Dendritic cell treated with granulocyte-macrophage colony-stimulating factor and Interleukin-4, amounts not matched to agents 40 ng/mL and 50 ng/mL, for 4 days (primary cell): Measurements from ENCODE around the gene RAPSN.
"Not testable (repeated sequence)": the region's sequence is repeated elsewhere in the genome, so short reads cannot be mapped to it uniquely, and the experiment has no call there.

Experiments
- H3K27ac Mint-ChIP-seq: one replicate; pipeline ENCODE4 v1.8.0; 2022; ENCODE audit warnings: mild to moderate bottlenecking, mixed read lengths
- H3K27me3 Mint-ChIP-seq: one replicate; pipeline ENCODE4 v1.8.0; 2022; ENCODE audit warnings: mild to moderate bottlenecking, mixed read lengths
- H3K36me3 Mint-ChIP-seq: one replicate; pipeline ENCODE4 v1.8.0; 2022; ENCODE audit warnings: low read depth, mixed read lengths
- H3K4me1 Mint-ChIP-seq: one replicate; pipeline ENCODE4 v1.8.0; 2022; ENCODE audit warnings: low read depth, mixed read lengths
- H3K4me3 Mint-ChIP-seq: one replicate; pipeline ENCODE4 v1.8.0; 2022; ENCODE audit warnings: mild to moderate bottlenecking, moderate library complexity, mixed read lengths
- H3K9me3 Mint-ChIP-seq: one replicate; pipeline ENCODE4 v1.8.0; 2022; ENCODE audit warnings: mixed read lengths
- intact Hi-C: fragments of 100-400 bp; cut with micrococcal nuclease; formaldehyde crosslinking; loops from one replicate; pipeline ENCODE4 v1.15.0; 2022

RAPSN gene

GRCh38 chr11:47477753-47478152 lies 28.8 kb upstream of the RAPSN start:
- Mint-ChIP-seq H3K9me3 (no peaks in the 10 kb centered on the region), H3K4me3 (no peak overlapping the region), H3K36me3 (peaks cover 100% of the 10 kb centered on the region), H3K27ac (peak overlapping the region; percentile 72), H3K4me1 (peaks cover 37% of the 10 kb centered on the region), H3K27me3 (no peaks in the 10 kb centered on the region)
- intact Hi-C loops, result no loop called here

DNA sequence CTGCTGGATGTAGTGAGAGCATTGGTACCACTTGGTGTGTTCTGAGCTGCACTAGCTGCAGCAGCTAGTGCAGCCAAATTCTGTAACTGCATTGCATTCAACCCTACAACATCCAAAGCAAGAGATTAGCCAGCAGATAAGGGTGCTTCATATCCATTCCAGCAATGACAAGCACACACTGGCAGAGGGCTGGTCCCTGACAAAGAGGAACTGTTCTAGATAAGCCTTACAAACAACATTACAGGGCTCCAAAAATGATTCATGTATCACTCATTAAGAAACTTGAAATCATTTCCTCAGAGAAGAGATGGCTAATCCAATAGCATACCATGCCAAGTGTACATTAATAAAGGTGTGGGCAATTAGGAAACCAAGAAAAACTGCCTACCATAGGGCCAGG lies 28.4 kb upstream of the RAPSN start:
- no peaks in the 10 kb centered on the region for H3K9me3 Mint-ChIP-seq
- H3K4me3 Mint-ChIP-seq, result no peak overlapping the region
- peak overlapping the region; percentile 72 for H3K27ac Mint-ChIP-seq
- intact Hi-C loops, result no loop called here
- peaks cover 37% of the 10 kb centered on the region for H3K4me1 Mint-ChIP-seq
- H3K36me3 Mint-ChIP-seq, result peaks cover 100% of the 10 kb centered on the region
- no peaks in the 10 kb centered on the region for H3K27me3 Mint-ChIP-seq

GRCh38 chr11:47470671-47471070 lies 21.7 kb upstream of the RAPSN start:
- intact Hi-C loops, result no loop called here
- Mint-ChIP-seq H3K27me3 (no peaks in the 10 kb centered on the region), H3K4me1 (peaks cover 57% of the 10 kb centered on the region), H3K9me3 (no peaks in the 10 kb centered on the region), H3K36me3 (peaks cover 100% of the 10 kb centered on the region), H3K27ac (peak overlapping the region; percentile 34), H3K4me3 (no peak overlapping the region)

- Mint-ChIP-seq H3K36me3 (peaks cover 98% of the 10 kb centered on the region), H3K9me3 (no peaks in the 10 kb centered on the region), H3K4me3 (no peak overlapping the region), H3K27ac (peak overlapping the region; percentile 28), H3K27me3 (no peaks in the 10 kb centered on the region), H3K4me1 (peaks cover 52% of the 10 kb centered on the region)
- intact Hi-C loops, result no loop called here
Measured at GRCh38 chr11:47469361-47470179, 20.6 kb upstream of the RAPSN start.

DNA sequence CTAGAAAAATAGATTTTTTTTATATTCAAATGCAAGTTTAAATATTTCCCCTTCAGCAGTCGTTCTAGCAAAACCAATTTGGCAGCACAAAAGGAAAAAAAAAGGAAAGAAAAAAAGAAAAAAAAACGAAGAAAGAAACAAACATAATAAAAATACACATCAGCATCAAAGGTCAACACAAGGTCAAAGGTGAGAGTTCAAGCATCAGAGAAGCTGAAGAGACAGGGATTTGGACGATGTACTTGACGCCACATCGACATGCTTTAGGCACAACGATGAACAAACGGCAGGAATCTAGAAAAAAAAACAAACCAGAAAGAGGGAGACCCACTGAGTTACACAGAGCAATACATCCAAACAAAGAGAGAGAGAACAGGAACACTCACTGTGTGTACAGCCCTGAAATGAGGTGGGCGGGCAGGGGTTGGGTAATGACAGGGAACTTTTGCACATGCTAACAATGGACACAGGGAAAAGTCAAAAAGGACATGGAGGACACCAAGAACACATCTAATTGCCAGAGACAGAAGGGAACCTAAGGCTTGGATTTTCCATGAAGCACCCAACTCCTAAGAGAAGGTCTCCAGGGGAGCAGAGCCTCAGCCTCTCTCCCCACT lies 19.8 kb upstream of the RAPSN start:
- H3K27ac Mint-ChIP-seq, result peak overlapping the region; percentile 28

GRCh38 chr11:47467357-47467756 lies 18.4 kb upstream of the RAPSN start:
- Mint-ChIP-seq H3K27me3 (no peaks in the 10 kb centered on the region), H3K9me3 (no peaks in the 10 kb centered on the region), H3K27ac (peak overlapping the region; percentile 10), H3K36me3 (peaks cover 98% of the 10 kb centered on the region), H3K4me3 (no peak overlapping the region), H3K4me1 (peaks cover 46% of the 10 kb centered on the region)
- intact Hi-C loops, result no loop called here

More for the DNA sequence above, 19.8 kb upstream of the RAPSN start:
- Mint-ChIP-seq H3K9me3 (no peaks in the 10 kb centered on the region), H3K4me1 (peaks cover 52% of the 10 kb centered on the region), H3K27me3 (no peaks in the 10 kb centered on the region), H3K4me3 (no peak overlapping the region), H3K36me3 (peaks cover 98% of the 10 kb centered on the region)
- intact Hi-C loops, result no loop called here

DNA sequence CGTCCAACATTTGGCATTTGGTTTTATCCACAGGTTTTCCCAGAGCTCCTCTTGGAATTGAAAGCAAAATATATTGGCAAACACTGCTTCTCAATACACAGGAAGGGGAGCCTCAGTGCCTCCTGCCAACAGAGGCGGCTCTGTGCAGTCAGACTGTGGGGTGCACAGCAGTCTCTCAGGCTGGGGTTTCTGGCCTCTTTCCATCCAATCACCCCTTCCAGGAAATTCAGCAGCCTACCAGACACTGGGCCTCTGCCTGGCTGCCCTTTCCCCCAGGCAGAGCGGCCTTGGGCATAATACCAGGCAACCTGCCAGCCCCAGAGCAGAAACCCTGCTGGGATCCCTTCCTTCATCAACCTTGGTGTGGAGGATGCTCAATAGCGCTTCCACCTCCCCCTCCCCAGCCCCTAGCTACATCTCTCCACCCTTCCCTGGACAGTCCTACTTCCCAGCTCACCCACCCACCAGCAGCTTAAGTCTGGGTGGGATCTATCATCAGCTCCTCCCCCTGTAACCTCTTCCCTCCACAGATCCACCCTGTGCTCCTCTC lies 17.8 kb upstream of the RAPSN start:
- peak overlapping the region; percentile 10 for H3K27ac Mint-ChIP-seq
- H3K36me3 Mint-ChIP-seq, result peaks cover 98% of the 10 kb centered on the region
- H3K9me3 Mint-ChIP-seq, result no peaks in the 10 kb centered on the region

DNA sequence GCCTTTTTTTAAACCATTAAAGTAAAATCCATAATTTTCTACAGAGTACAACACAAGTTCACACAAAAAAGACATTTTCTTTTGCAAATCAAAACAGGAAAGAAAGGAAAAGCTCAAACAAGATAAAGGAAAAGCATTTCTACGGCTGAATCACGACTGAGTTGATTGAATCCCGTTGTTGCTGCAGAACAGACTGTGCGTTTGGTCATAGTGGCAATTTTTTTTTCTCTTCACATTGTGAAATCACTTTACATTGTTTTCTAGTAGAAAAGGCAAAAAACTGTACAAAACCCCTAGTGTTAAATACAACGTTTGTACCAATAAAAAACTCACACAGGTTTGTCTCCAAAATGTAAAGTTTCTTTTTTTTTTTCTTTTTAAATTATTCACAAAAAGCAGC lies 17.3 kb upstream of the RAPSN start:
- peaks cover 40% of the 10 kb centered on the region for H3K4me1 Mint-ChIP-seq
- H3K9me3 Mint-ChIP-seq, result no peaks in the 10 kb centered on the region
- H3K27me3 Mint-ChIP-seq, result no peaks in the 10 kb centered on the region
- intact Hi-C loops, result no loop called here
- H3K4me3 Mint-ChIP-seq, result no peak overlapping the region
- H3K36me3 Mint-ChIP-seq, result peaks cover 98% of the 10 kb centered on the region
- no peak overlapping the region for H3K27ac Mint-ChIP-seq

More for the DNA sequence above, 17.8 kb upstream of the RAPSN start:
- peaks cover 43% of the 10 kb centered on the region for H3K4me1 Mint-ChIP-seq
- intact Hi-C loops, result no loop called here
- no peaks in the 10 kb centered on the region for H3K27me3 Mint-ChIP-seq
- H3K4me3 Mint-ChIP-seq, result no peak overlapping the region

GRCh38 chr11:47464483-47464882 lies 15.5 kb upstream of the RAPSN start:
- no peak overlapping the region for H3K4me3 Mint-ChIP-seq
- H3K27ac Mint-ChIP-seq, result no peak overlapping the region
- H3K4me1 Mint-ChIP-seq, result peaks cover 31% of the 10 kb centered on the region
- intact Hi-C loops, result no loop called here
- H3K27me3 Mint-ChIP-seq, result no peaks in the 10 kb centered on the region
- H3K36me3 Mint-ChIP-seq, result peaks cover 98% of the 10 kb centered on the region
- H3K9me3 Mint-ChIP-seq, result no peaks in the 10 kb centered on the region

GRCh38 chr11:47461876-47462275 lies 12.9 kb upstream of the RAPSN start:
- Mint-ChIP-seq H3K4me1 (peaks cover 7% of the 10 kb centered on the region), H3K27me3 (no peaks in the 10 kb centered on the region), H3K27ac (no peak overlapping the region), H3K9me3 (no peaks in the 10 kb centered on the region), H3K4me3 (no peak overlapping the region), H3K36me3 (peaks cover 85% of the 10 kb centered on the region)
- intact Hi-C loops, result no loop called here

DNA sequence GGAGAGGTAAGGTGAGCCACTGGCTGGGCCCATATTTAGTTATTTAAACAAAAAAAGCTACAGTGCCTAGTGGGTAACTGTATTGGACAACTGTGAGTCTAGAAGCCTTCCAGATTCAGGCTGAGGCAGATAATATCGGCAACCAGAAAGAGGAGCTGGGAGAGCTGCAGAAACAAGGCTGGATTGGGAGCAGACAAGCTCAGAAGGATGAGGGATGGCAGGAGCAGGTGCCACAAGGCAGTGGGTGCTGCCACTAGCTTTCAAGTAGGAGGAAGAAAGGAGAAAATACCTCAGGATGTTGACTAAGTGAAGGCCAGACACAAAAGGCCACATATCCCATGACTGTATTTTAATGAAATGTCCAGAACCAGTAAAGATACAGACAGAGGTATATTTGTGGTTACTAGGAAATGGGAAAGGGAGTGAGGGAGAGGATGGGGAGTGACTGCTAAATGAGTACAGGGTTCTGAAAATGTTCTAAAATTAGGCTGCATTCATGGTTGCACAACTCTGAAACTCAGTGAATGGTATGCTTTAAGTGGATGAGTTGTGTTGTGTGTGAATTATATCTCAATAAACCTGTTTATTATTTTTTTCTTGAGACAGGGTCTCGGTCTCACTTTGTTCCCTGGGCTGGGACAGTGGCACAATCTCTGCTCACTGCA lies 11.8 kb upstream of the RAPSN start:
- H3K9me3 Mint-ChIP-seq, result no peaks in the 10 kb centered on the region
- no peak overlapping the region for H3K27ac Mint-ChIP-seq
- H3K4me1 Mint-ChIP-seq, result peaks cover 5% of the 10 kb centered on the region
- peaks cover 80% of the 10 kb centered on the region for H3K36me3 Mint-ChIP-seq
- no peaks in the 10 kb centered on the region for H3K27me3 Mint-ChIP-seq
- no peak overlapping the region for H3K4me3 Mint-ChIP-seq
- intact Hi-C loops, result no loop called here

DNA sequence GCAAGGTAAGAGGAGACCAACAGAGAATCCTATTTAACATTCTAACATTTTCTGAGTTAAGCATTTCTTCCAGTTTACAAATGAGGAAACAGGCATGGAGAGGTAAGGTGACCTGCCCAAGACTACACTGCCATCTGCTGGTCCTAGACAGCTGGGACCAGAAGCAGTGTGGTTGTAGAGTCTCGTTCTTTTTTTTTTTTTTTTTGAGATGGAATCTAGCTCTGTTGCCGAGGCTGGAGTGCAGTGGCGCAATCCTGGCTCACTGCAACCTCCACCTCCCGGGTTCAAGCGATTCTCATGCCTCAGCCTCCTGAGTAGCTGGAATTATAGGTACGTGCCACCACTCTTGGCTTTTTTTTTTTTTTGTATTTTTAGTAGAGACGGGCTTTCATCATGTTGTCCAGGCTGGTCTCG lies 5.3 kb upstream of the RAPSN start:
- H3K4me3 Mint-ChIP-seq, H3K27ac Mint-ChIP-seq, H3K27me3 Mint-ChIP-seq, intact Hi-C loops, H3K9me3 Mint-ChIP-seq, H3K4me1 Mint-ChIP-seq: not testable (repeated sequence)
- peaks cover 30% of the 10 kb centered on the region for H3K36me3 Mint-ChIP-seq

- Mint-ChIP-seq H3K27me3 (no peaks in the 10 kb centered on the region), H3K27ac (no peak overlapping the region), H3K4me3 (no peak overlapping the region), H3K4me1 (peaks cover 7% of the 10 kb centered on the region), H3K9me3 (no peaks in the 10 kb centered on the region), H3K36me3 (peaks cover 27% of the 10 kb centered on the region)
- intact Hi-C loops, result no loop called here
Measured at GRCh38 chr11:47453365-47453764, 4.4 kb upstream of the RAPSN start.

- H3K9me3 Mint-ChIP-seq, result no peaks in the 10 kb centered on the region
- peaks cover 7% of the 10 kb centered on the region for H3K4me1 Mint-ChIP-seq
- no peaks in the 10 kb centered on the region for H3K27me3 Mint-ChIP-seq
- H3K36me3 Mint-ChIP-seq, result peaks cover 37% of the 10 kb centered on the region
- intact Hi-C loops, result no loop called here
- no peak overlapping the region for H3K4me3 Mint-ChIP-seq
- H3K27ac Mint-ChIP-seq, result no peak overlapping the region
Measured at GRCh38 chr11:47451990-47452389, 3.1 kb upstream of the RAPSN start.
